HCT116 (cell line): ENCODE measurements around the gene NF1.

Source experiments
- CTCF ChIP-seq, 3 experiments: fragments of 200-600 bp in 1 of 3; sonication (generic) in 1 of 3; IDR thresholded peaks in 2 of 3; conservative IDR thresholded peaks in 1 of 3; 2 replicates each; pipeline ENCODE4 v1.5.1; 2012 to 2017; ENCODE audit warnings: low read depth in 2 of 3, low read length in 2 of 3, antibody characterized with exemption in 1 of 3, borderline replicate concordance in 1 of 3, control low read depth in 1 of 3, mild to moderate bottlenecking in 1 of 3, mixed read lengths in 1 of 3, mixed run types in 1 of 3, moderate library complexity in 1 of 3; ENCODE audit not compliant: insufficient read depth in 1 of 3
- EZH2 ChIP-seq: fragments of 200-600 bp; sonication (generic); IDR thresholded peaks from 2 replicates; pipeline ENCODE4 v1.6.1; 2017; ENCODE audit warnings: antibody characterized with exemption, mixed run types

- TF ChIP-seq EZH2 (no peak), CTCF (IDR thresholded peaks at IDR 0.05 in 2 of 3, conservative IDR thresholded peaks at IDR 0.05 in 1 of 3; ENCODE audit: borderline replicate concordance in 1 of 3, insufficient read depth in 1 of 3, low read depth in 2 of 3, low read length in 2 of 3) (no peak)
These were observed 189.1 kb downstream of the NF1 start for GRCh38 chr17:31283841-31284240.
